Transverse colon (tissue), 4 donors: ENCODE results near the gene RSAD2. TPM values are rescaled to one million over a fixed set of nuclear protein-coding genes. Genes with fewer than 3 reads are reported as not detected.

ENCODE experiments used
- DNase-seq: peaks from one replicate; pipeline ENCODE4 v3.0.0-alpha.2; 2019
- H3K27ac ChIP-seq, 4 donors: fragments of 200-600 bp; sonication (generic); 2 replicates each; pipeline ENCODE4 v1.5.1; 2016 to 2018; ENCODE audit warnings: inconsistent platforms in 4 of 4
- H3K27me3 ChIP-seq: fragments of 200-600 bp; sonication (generic); 2 replicates; pipeline ENCODE4 v1.5.1; 2017; ENCODE audit warnings: inconsistent platforms
- H3K36me3 ChIP-seq, 4 donors: fragments of 200-600 bp; sonication (generic); 2 replicates each; pipeline ENCODE4 v1.5.1; 2017 to 2019; ENCODE audit warnings: inconsistent platforms in 4 of 4
- H3K4me1 ChIP-seq, 4 donors: fragments of 200-600 bp; sonication (generic); 2 replicates each; pipeline ENCODE4 v1.5.1; 2017 to 2020; ENCODE audit warnings: inconsistent platforms in 4 of 4
- H3K4me3 ChIP-seq, 4 donors: fragments of 200-600 bp; sonication (generic); 1 replicate in 1 of 4; 2 replicates in 3 of 4; pipeline versions ENCODE4 v1.5.1 to v1.6.1; 2017 to 2019; ENCODE audit warnings: inconsistent platforms in 4 of 4
- H3K9me3 ChIP-seq, 2 donors: fragments of 200-600 bp; sonication (generic); 2 replicates each; pipeline ENCODE4 v1.5.1; 2017 to 2019; ENCODE audit warnings: inconsistent platforms in 2 of 2
- CTCF ChIP-seq, 5 experiments: fragments of 200-600 bp in 3 of 5; fragments of 450-650 bp in 2 of 5; sonication (generic) in 3 of 5; IDR thresholded peaks; 1 replicate in 2 of 5; 2 replicates in 3 of 5; pipeline ENCODE4 v1.5.1; 2016 to 2017; ENCODE audit warnings: antibody characterized with exemption in 5 of 5, inconsistent platforms in 3 of 5, mild to moderate bottlenecking in 2 of 5, moderate library complexity in 1 of 5
- EP300 ChIP-seq: sonication (generic); formaldehyde crosslinking; IDR thresholded peaks from one replicate; pipeline ENCODE4 v1.6.1; 2017; ENCODE audit warnings: antibody characterized with exemption, low read depth
- POLR2A ChIP-seq: fragments of 450-650 bp; IDR thresholded peaks from one replicate; pipeline ENCODE4 v1.6.1; 2016; ENCODE audit warnings: antibody characterized with exemption, mild to moderate bottlenecking, moderate library complexity
- POLR2AphosphoS5 ChIP-seq, 3 donors: sonication (generic); formaldehyde crosslinking; IDR thresholded peaks; one replicate each; pipeline ENCODE4 v1.6.1; 2016; ENCODE audit warnings: antibody characterized with exemption in 3 of 3
- WGBS, 2 donors: methylation state at CpG; one replicate each; pipeline ENCODE4 v1.1.5; 2018; ENCODE audit warnings: low coverage in 1 of 2; 5-methylcytosine and 5-hydroxymethylcytosine counted together
- in situ Hi-C, 4 donors: fragments of 200-750 bp; cut with MboI; loops; one replicate each; pipeline versions ENCODE4 v1.15.0 to v1.15.1; 2017; ENCODE audit warnings: low sequenced_read_pairs in 3 of 4, low pct_ligation_motif_present in 1 of 4, low pct_unique_long_range_greater_than_20kb in 1 of 4
- intact Hi-C: fragments of 100-400 bp; cut with DNase I; formaldehyde crosslinking; loops from one replicate; pipeline ENCODE4 v1.15.1; 2023; ENCODE audit warnings: low total_unique reads
- total RNA-seq, 4 donors: library from RNA; depleted of rRNA; stranded (reverse); fragments of >200 nt; gene quantifications; one replicate each; pipeline ENCODE4 v1.1.0, GENCODE V29; 2016

Gene RSAD2
- total RNA-seq, 4 donors from 2014 or later, result 4.2 to 7.1 (median 5.4) TPM; not detected in 1

- no peak overlapping the region for H3K27ac ChIP-seq
- TF ChIP-seq POLR2A, result no peak
- TF ChIP-seq EP300, result no peak
- TF ChIP-seq POLR2AphosphoS5 (IDR thresholded peaks at IDR 0.05), result no peak
- no peak for TF ChIP-seq CTCF (IDR thresholded peaks at IDR 0.05)
- H3K27me3 ChIP-seq, result no peaks in the 10 kb centered on the region
- no peak overlapping the region for H3K4me3 ChIP-seq
- peaks cover 3 to 19% (median 8%) of the 10 kb centered on the region in 4 donors for H3K4me1 ChIP-seq
- intact Hi-C loops, result loop anchor here (10.0 kb wide), 1 partner anchor 95 kb away; no protein-coding TSS in a partner anchor
- H3K36me3 ChIP-seq, result no peaks in the 10 kb centered on the region
- 80 to 83% methylated on average over 5 to 12 of the region's 12 CpGs for WGBS, 2 donors
- no peak for DNase-seq
- in situ Hi-C loops, result loop anchor here in 1 of 4 donors (25.0 kb wide), 1 partner anchor 92 kb away; no protein-coding TSS in a partner anchor
- no peaks in the 10 kb centered on the region for H3K9me3 ChIP-seq
These were observed 42.5 kb downstream of the RSAD2 start for GRCh38 chr2:6919901-6920742.

GRCh38 chr2:6920743-6921064, 43.1 kb downstream of the RSAD2 start:
- Histone ChIP-seq H3K27me3 (no peaks in the 10 kb centered on the region), H3K4me1 (peaks cover 3 to 19% (median 8%) of the 10 kb centered on the region in 4 donors), H3K4me3 (no peak overlapping the region), H3K36me3 (no peaks in the 10 kb centered on the region), H3K27ac (no peak overlapping the region), H3K9me3 (no peaks in the 10 kb centered on the region)
- WGBS, 2 donors, result 66 to 77% methylated on average over 3 to 4 of the region's 4 CpGs
- DNase-seq, result no peak
- intact Hi-C loops, result no loop called here
- in situ Hi-C loops, result loop anchor here in 1 of 4 donors (25.0 kb wide), 1 partner anchor 92 kb away; no protein-coding TSS in a partner anchor
- TF ChIP-seq EP300 (no peak), POLR2AphosphoS5 (IDR thresholded peaks at IDR 0.05) (no peak)

- intact Hi-C loops, result no loop called here
- WGBS, 2 donors, result 0 to 80% methylated on average over 1 to 11 of the region's 11 CpGs
- in situ Hi-C loops, result loop anchor here in 1 of 4 donors (25.0 kb wide), 1 partner anchor 91 kb away; no protein-coding TSS in a partner anchor
- H3K27ac ChIP-seq, result no peak overlapping the region
- no peak for DNase-seq
- TF ChIP-seq POLR2A, result no peak
- no peak for TF ChIP-seq CTCF (IDR thresholded peaks at IDR 0.05)
- TF ChIP-seq EP300, result no peak
- no peak for TF ChIP-seq POLR2AphosphoS5 (IDR thresholded peaks at IDR 0.05)
- no peak overlapping the region for H3K4me3 ChIP-seq
- no peaks in the 10 kb centered on the region for H3K36me3 ChIP-seq
- no peaks in the 10 kb centered on the region for H3K9me3 ChIP-seq
- no peaks in the 10 kb centered on the region for H3K27me3 ChIP-seq
- peaks cover 3 to 19% (median 8%) of the 10 kb centered on the region in 4 donors for H3K4me1 ChIP-seq
These were observed 43.8 kb downstream of the RSAD2 start for GRCh38 chr2:6921321-6921922.

- Histone ChIP-seq H3K27ac (no peak overlapping the region), H3K36me3 (no peaks in the 10 kb centered on the region), H3K27me3 (no peaks in the 10 kb centered on the region), H3K9me3 (no peaks in the 10 kb centered on the region), H3K4me3 (no peak overlapping the region), H3K4me1 (peaks cover 0 to 16% (median 8%) of the 10 kb centered on the region in 4 donors)
- no peak for TF ChIP-seq POLR2AphosphoS5 (IDR thresholded peaks at IDR 0.05)
- TF ChIP-seq EP300, result no peak
- no peak for TF ChIP-seq POLR2A
- no peak for TF ChIP-seq CTCF (IDR thresholded peaks at IDR 0.05)
- 65 to 67% methylated on average over 3 to 8 of the region's 8 CpGs for WGBS, 2 donors
- no peak for DNase-seq
- intact Hi-C loops (no loop called here), in situ Hi-C loops (loop anchor here in 1 of 4 donors (25.0 kb wide), 1 partner anchor 90 kb away; no protein-coding TSS in a partner anchor)
These were observed 44.7 kb downstream of the RSAD2 start for GRCh38 chr2:6922201-6922656.
